ENCODE measurements around the gene MED27.
"Not testable (repeated sequence)": the region's sequence is repeated elsewhere in the genome, so short reads cannot be mapped to it uniquely, and the experiment has no call there.

MED27 gene

DNA sequence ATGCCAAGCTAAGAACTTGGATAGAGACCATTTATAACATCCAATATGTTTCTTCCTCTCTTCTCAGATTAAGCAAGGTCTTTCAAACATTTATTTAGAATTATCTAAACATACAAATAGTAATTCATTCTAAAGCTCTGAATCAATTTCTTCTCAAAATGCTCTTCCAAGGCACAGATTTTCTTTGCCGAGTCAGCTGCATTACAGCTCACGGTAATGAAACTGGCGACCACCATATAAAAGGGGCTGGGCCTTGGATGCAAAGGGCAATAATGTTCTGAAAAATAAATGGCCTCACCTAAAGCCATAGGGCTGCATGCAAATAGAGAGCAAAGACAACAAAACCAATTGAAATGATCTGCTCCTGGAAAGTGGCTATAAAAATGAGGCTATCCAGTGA, 63.8 kb downstream of the MED27 start:
- DNase-seq (ENCODE audit: low read depth) = no peak
- TF ChIP-seq, protein P1, sequence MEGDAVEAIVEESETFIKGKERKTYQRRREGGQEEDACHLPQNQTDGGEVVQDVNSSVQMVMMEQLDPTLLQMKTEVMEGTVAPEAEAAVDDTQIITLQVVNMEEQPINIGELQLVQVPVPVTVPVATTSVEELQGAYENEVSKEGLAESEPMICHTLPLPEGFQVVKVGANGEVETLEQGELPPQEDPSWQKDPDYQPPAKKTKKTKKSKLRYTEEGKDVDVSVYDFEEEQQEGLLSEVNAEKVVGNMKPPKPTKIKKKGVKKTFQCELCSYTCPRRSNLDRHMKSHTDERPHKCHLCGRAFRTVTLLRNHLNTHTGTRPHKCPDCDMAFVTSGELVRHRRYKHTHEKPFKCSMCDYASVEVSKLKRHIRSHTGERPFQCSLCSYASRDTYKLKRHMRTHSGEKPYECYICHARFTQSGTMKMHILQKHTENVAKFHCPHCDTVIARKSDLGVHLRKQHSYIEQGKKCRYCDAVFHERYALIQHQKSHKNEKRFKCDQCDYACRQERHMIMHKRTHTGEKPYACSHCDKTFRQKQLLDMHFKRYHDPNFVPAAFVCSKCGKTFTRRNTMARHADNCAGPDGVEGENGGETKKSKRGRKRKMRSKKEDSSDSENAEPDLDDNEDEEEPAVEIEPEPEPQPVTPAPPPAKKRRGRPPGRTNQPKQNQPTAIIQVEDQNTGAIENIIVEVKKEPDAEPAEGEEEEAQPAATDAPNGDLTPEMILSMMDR (IDR thresholded peaks at IDR 0.05; ENCODE audit: control insufficient read depth, insufficient read depth, low read depth, low read length, missing control alignments) = no peak
- H3K4me3 ChIP-seq (ENCODE audit: control insufficient read depth, low read depth, low read length) = no peak overlapping the region

DNA sequence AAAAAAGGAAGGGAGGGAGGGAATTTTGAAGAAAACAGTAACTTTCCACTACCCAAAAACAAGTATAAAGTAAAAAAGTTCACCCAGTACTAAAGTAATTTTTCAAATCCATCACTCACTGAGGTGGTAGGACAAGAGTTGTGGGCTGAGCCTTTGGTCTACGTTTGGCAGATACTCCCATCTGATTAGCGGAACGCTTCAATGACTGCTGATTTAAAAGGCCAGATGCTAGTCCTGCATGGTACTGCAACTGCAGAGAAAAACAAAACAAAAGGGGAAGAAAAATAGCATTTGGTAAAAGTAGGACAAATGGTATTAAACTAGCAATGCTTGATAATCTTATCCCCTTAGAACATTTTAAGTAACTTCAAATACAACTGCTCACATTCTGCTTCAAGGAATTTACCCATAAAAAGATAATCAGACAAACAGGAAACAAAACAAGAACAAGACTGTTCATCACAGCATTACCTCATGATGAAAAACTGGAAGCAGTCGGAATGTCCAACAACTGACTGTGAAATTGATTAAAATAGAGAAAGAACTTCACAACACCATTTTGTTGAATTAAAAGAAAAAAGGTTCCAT, 65.4 kb downstream of the MED27 start:
- no peak overlapping the region for H3K4me3 ChIP-seq (ENCODE audit: control insufficient read depth, low read depth, low read length)
- TF ChIP-seq, protein P1 (IDR thresholded peaks at IDR 0.05; ENCODE audit: control insufficient read depth, insufficient read depth, low read depth, low read length, missing control alignments) = no peak
- no peak for DNase-seq (ENCODE audit: low read depth)

DNA sequence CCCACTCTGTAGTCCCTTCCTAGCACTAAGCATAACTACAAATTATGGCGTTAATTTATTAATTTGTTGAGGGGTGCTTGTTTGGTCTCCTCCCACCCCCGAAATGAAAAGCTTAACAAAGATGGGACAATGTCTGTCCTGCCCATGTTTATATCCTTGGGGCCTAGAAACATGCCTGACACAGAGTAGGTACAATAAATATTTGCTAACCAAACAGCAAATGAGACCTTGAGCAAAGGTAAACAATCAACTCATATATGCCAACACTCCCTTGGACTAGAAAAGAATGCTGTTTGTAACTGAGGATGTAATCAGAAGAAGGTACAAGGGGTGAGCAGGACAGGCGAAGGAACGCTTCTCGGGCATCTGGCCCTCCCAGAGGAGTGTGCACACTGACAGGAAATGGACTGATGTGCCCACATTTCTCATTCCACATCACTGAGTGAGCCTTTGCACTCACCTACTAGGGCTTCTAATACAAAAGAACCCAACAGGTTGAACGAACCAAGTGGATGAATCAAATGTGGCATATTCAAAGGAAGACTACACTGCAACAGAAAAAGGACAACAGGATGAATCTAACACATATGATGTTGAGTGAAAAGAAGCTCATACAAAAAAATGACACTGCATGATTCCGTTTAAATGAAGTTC, 66.8 kb downstream of the MED27 start:
- DNase-seq (ENCODE audit: low read depth) = no peak
- TF ChIP-seq, protein P1 (IDR thresholded peaks at IDR 0.05; ENCODE audit: control insufficient read depth, insufficient read depth, low read depth, low read length, missing control alignments) = no peak
- no peak overlapping the region for H3K4me3 ChIP-seq (ENCODE audit: control insufficient read depth, low read depth, low read length)

DNA sequence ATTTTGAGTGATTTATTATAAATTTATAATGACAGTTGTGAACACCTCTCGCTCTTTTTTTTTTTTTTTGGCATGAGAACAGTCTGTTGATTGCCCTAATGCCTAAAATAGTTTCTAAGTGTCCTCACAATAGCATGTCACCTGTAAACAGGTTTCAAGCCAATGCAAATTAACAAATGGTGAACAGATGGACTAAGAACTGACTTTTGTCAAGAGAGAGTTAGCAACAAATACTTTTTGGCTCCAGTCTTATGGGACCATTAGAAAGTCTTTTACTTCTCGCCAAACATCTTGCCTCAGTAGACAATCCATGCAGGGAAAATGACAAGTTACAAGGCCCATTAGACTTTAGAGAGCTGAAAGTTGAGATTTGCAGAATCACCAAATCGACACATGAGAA, 67.8 kb downstream of the MED27 start:
- TF ChIP-seq, protein P1 (IDR thresholded peaks at IDR 0.05; ENCODE audit: control insufficient read depth, insufficient read depth, low read depth, low read length, missing control alignments) = no peak
- DNase-seq (ENCODE audit: low read depth) = no peak

DNA sequence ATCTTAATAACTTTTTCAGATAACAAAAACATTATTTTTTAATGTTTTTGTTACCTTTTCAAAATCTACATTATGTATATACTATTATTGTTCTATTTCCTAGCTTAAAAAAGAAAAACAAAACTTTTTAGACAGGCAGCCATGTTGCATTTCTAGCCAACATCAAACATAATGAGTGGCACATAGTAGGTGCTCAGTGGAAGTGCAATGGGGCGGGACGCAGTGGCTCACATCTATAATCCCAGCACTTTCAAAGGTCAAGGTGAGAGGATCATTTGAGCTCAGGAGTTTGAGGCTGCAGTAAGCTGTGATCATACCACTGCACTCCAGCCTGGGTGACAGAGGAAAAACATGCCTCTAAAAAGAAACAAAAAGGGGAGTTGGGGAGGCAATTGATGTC, 68.4 kb downstream of the MED27 start:
- no peak for DNase-seq (ENCODE audit: low read depth)
- H3K4me3 ChIP-seq (ENCODE audit: control insufficient read depth, low read depth, low read length) = no peak overlapping the region
- TF ChIP-seq, protein P1 (IDR thresholded peaks at IDR 0.05; ENCODE audit: control insufficient read depth, insufficient read depth, low read depth, low read length, missing control alignments) = no peak

More for the DNA sequence above, 67.8 kb downstream of the MED27 start:
- no peak overlapping the region for H3K4me3 ChIP-seq (ENCODE audit: control insufficient read depth, low read depth, low read length)

DNA sequence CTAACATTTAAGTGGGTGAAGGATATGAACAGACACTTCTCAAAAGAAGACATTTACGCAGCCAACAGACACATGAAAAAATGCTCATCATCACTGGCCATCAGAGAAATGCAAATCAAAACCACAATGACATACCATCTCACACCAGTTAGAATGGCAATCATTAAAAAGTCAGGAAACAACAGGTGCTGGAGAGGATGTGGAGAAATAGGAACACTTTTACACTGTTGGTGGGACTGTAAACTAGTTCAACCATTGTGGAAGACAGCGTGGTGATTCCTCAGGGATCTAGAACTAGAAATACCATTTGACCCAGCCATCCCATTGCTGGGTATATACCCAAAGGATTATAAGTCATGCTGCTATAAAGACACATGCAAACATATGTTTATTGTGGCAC, 69.5 kb downstream of the MED27 start:
- H3K4me3 ChIP-seq (ENCODE audit: control insufficient read depth, low read depth, low read length); DNase-seq (ENCODE audit: low read depth): not testable (repeated sequence)
